Measurements from ENCODE around the gene FRAS1.

- TF ChIP-seq CTCF (IDR thresholded peaks at IDR 0.05) = no peak
- no peak for TF ChIP-seq POLR2AphosphoS5 (IDR thresholded peaks at IDR 0.05)
- TF ChIP-seq POLR2A (IDR thresholded peaks at IDR 0.05) = no peak
Measured at GRCh38 chr4:78519962-78520361, 462.8 kb downstream of the FRAS1 start.

Measured in breast epithelium (tissue), 3 donors.